ENCODE results near the gene SLMAP.
A peak's percentile ranks its signal among the peaks of the same experiment; 100 is the strongest.

The SLMAP gene, protein sequence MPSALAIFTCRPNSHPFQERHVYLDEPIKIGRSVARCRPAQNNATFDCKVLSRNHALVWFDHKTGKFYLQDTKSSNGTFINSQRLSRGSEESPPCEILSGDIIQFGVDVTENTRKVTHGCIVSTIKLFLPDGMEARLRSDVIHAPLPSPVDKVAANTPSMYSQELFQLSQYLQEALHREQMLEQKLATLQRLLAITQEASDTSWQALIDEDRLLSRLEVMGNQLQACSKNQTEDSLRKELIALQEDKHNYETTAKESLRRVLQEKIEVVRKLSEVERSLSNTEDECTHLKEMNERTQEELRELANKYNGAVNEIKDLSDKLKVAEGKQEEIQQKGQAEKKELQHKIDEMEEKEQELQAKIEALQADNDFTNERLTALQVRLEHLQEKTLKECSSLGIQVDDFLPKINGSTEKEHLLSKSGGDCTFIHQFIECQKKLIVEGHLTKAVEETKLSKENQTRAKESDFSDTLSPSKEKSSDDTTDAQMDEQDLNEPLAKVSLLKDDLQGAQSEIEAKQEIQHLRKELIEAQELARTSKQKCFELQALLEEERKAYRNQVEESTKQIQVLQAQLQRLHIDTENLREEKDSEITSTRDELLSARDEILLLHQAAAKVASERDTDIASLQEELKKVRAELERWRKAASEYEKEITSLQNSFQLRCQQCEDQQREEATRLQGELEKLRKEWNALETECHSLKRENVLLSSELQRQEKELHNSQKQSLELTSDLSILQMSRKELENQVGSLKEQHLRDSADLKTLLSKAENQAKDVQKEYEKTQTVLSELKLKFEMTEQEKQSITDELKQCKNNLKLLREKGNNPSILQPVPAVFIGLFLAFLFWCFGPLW
- total RNA-seq = 89.9 to 106 reads per million in 2 donors

DNA sequence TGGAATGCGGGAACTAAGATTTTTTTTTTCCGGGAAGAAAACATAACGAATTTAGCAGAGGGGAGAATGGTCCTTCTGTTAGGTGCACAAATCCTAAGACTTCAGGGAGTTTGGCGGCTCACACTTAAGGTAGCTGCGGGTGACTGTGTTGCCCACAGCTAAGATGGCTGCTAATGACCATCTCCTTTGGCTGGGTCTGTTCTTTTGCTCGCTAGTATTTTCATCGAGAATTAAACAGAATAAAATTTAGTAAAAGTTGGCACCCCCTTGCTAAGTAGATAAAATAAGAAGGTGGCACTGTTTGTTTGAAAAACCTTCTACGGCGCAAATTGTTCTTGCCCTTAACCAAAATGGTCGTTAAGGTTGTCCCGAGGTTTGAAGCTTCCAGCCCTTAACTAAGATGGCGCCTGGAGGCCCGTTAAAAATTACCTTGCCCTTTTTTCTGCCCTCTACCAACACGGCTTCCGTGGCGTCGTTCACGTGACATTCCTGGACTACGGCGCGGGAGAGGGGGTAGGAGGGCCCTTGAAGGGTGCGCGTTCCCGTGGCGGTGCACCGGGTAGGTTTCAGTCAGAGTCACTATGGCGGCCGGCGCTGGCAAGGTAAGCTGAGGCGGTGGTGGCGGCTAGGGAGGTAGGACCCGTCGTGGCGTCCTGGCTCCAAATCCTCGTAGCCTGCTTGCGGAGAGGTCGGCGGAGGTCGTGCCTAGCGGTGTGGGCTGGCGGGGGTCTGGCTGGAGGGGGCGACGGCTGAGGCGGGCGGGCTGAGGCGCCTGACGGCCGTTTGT is at the start of gene SLMAP:
Gene SLMAP (plus strand): TSS at position 569 of the 787 bp plus-strand sequence. CDS start 1,343 bp downstream, outside the sequence.
- peak; percentile 88 to 98 (median 93) for DNase-seq

DNA sequence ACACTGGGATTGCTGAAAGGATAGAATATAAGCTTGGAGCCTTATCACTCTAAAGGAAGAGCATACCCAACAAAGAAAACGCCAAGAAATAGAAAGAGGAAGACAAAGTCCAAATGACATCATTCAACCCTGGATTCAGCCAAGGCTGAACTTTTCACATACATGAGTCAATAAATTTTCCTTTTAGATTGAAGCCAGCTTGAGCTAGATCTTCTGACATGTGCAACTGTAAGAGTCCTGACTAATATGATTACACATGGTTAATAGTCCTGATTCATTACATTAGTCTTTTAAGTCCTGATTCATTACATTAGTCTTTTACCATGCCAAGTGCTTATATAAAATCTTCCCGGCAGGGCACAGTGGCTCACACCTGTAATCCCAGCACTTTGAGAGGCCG is 49.6 kb upstream of the SLMAP start:
- no peak for DNase-seq

DNA sequence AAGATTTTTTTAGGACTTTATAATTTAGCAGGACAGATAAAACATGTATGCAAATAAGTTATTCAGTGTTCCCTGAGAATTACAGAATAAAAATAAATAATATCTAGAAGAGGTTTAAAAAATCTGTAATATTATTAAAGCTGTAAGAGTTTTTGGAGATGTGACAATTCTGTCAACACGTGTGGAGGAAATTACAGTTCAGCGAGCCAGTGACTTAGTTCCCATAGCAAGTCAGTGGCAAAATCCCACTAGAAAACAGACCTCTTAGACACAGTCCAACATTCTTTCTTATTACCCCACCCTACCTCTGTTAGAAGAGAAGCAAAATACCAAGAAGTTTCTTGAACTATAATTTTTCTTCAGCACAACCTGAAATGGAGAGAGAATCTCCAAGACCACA is 47.1 kb upstream of the SLMAP start:
- no peak for DNase-seq

DNA sequence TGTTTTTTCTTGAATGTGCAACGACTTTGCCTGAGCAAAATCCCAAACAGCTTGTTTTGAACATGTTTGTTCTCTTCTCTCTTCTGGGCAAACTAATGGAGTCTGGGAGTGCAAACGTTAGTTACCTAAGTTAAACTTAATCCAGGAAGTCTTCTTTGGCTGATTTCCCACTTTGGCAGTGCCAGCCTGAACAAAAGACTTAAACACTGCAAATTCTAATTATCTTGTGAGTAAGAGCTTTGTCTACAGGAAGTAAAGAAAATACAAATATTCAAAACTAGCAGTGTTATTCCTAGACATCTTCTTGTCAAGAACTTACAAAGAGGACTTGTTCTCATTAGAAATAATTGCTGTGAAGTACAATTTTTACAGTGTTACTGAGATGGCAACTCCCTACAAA is 46.5 kb upstream of the SLMAP start:
- no peak for DNase-seq

DNA sequence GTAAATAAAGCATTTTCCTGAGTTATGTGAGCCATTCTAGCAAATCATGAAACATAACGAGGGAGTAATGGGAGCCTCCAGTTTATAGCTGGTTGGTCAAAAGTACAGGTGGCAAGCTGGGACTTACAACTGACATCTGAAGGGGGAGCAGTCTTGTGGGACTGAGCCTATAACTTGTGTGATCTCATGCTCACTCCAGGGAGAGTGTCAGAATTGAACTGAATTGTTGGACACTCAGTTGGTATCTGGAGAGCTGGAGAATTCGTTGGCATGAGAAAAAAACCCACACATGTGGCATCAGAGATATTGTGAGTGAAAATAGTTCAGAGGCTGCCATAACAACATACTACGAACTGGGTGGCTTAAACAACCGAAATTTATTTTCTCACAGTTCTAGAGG is 40.4 kb upstream of the SLMAP start:
- DNase-seq = no peak

DNA sequence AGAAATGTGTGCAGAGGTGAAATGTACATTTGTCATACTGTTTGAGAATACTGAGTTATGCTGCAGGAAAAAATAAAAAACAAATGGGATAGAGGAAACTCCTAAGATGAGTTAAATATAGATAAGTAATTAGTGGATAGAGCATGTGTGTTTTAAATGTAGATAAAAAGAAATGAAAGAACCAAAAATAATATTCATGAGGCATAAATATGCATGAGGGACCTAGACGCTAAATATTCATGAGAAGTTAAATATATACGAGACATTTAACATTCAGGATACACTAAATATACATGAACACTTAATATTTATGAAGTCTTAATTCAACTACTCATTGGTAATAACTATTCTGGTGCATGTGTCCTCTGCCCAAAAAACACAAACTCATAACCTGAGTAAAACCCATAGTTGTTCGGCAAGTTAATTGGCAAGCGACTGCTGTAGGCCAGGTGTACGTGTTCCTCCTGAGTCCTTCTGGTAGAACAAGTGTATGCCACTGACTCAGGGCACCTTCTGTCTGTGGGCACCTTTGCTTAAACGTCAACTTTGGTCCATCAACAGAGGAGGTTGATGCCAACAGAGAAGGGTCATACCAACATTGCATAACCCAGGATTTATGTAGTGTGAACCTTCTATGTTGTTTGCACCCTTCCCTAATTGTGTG is 38.8 kb upstream of the SLMAP start:
- no peak for DNase-seq

DNA sequence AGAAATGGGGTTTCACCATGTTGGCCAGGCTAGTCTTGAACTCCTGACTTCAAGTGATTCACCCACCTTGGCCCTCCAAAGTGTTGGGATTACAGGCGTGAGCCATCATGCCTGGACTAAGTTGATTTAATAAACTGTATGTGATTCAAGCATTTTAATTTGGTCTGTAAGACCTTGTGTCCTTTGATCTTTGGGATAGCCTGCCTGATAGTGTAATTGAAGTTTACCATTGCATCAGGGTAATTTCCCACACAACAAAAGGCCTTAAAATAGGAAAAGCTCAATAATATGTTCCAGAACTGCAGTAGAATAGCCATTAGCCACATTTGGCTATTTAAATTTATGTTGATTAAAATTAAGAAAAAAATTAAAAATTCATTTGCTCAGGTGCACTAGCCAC is 38.0 kb upstream of the SLMAP start:
- DNase-seq = no peak

DNA sequence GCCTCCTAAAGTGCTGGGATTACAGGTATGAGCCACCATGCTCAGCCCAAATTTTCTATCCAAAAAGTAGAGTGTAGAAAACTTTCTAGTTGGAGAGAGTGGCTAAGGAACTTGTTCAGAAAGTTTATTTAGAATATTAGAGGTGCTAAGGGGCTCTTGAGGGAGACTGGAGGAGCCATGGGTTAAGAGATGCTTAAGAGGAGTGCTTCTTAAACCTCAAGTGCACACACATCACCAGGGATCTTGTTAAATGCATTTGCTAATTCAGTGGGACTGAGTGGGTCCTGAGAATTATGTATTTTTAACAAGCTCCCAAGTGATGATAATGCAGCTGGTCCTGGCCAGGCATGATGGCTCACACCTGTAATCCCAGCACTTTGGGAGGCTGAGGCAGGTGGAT is 29.7 kb upstream of the SLMAP start:
- no peak for DNase-seq

DNA sequence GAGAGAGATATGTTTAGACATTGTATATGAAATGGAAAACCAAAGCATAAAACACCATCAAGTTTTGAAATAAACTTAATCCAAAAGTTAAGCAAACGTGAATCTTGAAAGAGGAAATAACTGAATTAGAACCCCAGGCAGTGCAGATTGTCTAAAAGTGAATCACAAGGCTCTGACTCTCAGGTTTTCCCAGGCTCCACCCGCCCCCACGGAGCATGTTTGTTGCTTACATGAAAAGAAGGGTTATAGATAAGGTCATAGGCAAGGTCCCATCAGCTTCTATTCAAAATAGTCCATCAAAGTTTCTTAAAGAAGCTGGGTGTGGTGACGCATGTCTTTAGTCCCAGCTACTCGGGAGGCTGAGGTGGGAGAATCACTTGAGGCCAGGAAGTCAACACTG is 29.0 kb upstream of the SLMAP start:
- DNase-seq = no peak

DNA sequence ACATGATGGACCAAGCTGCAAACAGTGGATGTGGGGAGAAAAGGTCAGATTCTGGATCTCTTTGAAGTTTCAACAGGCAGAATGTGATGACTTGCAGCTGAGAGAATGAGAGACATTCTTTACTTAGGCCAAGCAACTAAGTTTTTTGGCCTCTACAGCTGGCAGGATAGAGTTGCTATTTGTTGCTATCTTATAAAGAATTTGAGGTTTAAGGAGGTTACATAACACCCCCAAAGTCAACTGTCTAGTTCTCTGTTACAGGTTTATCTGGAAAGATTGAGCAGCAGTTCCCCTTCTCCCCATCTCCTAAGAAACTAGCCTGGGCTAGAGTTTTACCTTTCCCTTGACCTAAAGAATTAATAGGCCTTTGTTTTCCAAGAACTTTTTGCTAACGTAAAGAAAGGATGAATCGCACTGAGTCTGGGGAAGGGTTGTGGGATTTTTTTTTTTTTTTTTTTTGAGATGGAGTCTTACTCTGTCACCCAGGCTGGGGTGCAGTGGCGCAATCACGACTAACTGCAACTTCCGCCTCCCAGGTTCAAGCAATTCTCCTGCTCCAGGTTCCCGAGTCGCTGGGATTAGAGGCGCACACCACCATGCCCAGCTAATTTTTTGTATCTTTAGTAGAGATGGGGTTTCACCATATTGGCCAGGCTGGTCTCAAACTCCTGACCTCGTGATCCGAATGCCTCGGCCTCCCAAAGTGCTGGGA is 26.6 kb upstream of the SLMAP start:
- DNase-seq = no peak

DNA sequence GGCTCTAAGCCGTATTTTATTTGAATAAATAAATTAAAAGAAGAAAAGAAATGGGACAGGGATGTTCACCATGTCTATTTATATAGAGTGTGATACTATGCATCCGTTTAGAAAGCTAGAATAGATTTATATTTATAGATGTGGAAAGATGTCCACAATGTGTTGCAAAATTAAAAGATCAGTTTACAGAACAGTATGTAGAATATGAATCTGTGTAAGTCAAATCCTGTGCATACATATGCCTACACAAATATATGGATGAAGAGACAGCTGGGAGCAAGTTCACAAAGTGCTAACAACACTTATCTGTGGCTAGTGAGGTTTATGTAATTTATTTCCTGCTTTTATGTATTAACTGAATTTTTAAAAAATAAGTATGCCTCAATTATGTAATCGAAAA is 25.4 kb upstream of the SLMAP start:
- DNase-seq = no peak

DNA sequence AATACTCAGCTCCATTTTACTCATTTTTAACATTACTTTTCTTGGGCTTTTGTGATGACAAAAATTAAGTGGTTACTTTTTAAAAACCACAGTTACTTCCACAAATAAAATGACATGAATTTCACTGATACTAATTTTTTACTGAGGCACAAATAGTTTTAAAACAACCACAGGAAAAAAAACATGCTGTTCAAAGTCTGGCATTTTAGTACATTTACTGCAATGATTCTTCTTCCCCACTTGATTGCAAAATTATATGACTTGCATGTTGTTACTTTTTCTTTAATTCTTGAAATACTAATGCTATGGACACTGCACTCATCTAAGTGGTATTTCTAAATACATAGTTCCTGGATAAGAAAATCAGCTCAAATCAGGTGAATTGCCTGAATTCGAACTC is 24.8 kb upstream of the SLMAP start:
- DNase-seq = no peak

DNA sequence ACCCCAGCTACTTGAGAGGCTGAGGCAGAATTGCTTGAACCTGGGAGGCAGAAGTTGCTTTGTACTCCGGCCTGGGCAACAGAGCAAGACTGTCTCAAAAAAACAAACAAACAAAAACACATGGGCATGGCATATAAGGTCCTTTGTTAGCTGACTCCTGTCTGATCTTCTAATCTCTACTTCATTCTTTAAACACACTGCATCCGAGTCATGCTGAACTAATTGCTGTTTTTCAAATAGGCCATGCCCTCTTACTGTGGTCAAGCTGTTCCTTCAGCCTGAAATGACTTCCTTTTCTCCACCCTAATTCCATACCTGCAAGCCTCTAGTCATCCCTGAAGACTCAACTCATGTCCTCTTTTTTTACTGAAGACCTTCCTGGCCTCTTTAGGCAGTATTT is 22.3 kb upstream of the SLMAP start:
- DNase-seq = no peak

DNA sequence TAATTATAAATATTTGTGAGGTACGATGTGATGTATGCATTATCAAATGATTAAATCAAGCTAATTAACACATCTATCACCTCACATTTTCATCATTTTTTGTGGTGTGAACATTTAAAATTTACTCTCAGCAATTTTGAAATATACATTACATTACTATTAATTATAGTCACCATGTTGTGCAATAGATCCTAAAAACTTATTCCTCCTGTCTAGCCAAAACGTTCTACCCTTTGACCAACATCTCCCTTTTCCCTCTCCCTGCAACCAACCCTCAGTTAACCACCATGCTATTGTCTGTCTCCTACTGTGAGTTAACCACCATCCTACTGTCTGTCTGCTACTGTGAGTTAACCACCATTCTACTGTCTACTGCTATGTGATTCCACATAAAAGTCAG is 20.7 kb upstream of the SLMAP start:
- no peak for DNase-seq

DNA sequence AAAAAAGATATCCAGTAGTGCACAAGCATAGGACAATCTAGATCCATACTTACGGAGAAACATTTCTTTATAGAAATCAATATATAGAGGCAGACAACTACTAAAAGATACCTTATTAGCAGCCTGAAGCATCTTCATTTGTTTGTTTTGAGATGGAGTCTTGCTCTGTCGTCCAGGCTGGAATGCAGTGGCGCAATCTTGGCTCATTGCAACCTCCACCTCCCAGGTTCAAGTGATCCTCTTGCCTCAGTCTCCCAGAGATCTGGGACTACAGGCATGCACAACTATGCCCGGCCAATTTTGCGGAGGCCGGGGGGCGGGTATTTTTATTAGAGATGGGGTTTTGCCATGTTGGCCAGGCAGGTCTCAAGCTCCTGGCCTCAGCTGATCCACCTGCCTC is 18.3 kb upstream of the SLMAP start:
- DNase-seq = no peak

DNA sequence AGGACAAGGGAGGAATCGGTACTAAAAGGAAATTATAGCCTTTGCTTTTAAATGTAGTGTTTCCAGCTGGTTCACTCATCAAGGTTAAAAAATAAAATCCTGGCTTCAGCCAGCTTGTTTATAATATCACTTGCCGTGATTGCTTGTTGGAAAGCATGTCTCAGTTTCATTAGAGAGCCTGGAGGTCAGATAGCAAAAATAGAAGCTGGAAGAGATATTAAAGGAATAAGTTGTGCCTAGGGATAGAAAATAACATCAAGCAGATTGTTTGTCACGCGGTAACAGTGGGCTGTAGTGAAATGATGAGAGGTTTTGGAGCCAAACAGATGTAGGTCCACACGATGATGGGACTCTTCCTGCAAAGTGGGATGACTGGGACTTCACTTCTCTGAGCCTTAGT is 17.7 kb upstream of the SLMAP start:
- no peak for DNase-seq

DNA sequence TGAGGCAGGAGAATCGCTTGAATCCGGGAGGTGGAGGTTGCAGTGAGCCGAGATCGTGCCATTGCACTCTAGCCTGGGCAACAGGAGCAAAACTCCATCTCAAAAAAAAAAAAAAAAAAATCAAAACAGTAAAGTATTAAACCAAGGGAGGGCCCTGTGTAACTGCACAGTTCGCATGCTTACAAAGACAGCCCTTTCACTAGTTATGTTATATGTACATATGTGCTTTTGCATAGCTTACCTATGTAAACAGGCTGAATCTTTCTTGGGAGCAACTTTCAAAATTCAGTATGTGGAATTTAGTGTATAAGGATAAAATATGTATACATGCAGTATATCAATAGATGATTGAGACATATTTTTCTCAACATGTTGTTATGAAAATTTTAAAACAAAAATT is 16.1 kb upstream of the SLMAP start:
- DNase-seq = no peak

DNA sequence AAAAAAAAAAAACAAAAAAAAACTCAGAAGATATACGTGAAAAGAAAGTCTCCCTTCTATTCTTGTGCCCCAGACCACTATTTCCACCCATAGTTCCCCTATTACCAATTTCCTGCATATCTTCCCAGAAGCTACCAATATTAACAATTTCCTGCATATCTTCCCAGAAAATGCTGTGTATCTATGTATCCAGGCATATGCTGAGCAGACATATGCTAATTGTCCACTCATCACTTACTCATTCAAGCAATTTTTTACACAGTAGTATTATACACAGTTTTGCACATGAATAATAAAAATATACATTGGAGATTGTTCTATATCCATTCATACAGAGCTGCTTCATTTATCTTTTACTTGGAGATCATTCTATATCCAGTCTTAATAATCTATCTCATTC is 12.6 kb upstream of the SLMAP start:
- no peak for DNase-seq

DNA sequence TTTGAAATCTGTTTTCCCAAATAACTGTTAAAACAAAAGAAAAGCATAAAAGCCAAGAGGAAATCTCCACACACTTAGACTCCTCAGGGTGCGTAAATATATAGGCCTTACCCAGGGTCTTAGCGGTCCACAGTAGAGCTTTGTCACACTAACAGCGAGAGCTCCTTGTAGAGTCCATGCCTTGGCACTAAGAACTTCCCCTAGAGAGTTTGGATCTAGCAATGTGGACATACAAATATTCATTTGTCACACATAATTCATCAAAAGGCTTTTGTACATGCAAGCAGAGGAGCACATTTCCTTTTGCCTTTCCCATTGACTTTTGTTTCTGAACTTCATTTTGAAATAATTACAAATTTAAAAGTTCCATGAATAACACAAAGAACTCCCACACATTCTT is 11.0 kb upstream of the SLMAP start:
- DNase-seq = no peak

DNA sequence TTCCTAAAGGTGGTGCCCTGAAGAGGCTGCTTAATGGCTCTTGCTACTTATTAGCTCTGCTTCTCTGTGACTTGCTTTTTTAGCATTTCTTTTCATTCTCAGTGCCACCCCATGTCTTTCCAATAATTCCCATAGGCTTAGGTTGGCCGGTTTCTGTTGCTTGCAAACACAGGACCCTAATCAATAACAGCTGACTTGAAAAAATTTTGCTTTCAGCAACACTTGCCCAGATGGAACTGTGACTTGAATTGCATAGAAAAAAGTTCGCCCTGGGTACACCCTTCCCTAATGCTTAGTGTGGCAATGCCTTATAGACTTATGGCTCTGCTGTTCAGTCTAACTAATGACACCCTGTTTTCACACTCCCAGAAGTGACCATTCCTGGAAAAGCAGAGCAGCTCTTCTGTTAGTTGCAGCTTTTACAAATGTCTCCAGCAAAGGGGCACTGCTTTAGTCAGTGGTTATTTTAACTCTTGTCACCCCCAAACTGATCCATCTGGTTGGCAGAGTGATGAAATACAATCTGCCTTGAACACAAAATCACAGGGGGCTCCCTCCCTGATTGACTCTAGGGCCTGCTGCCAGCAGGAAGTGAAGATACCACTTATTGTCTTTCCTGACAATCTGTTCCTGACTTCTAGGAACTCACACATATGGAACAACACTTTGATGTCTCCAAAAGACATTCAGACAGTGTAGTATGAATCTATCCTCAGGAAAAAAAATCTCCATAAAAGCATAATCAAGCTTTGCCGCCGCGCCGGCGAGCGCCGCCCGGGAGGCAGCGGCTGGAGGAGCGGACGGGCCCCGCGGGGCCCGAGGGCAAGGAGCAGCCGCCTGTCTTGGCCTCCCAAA is 9.7 kb upstream of the SLMAP start:
- no peak for DNase-seq

DNA sequence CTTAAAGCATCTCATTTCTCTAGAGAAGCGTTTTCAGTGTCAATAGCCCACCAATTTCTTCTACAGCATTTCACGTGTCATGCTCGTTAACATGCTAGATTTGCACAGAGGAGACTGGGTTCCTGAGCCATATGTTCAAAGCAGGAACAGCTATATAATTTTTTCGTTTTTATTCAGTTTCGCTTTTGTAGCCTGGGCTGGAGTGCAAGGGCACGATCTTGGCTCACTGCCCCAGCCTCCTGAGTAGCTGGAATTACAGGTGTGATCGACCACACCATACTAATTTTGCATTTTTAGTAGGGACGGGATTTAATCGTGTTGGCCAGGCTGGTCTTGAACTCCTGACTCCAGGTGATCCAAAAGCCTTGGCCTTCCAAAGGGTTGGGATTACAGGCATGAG is 6.6 kb upstream of the SLMAP start:
- no peak for DNase-seq
